Stimulated activated CD8-positive, alpha-beta memory T cell treated with anti-CD3 and anti-CD28 coated beads, Interleukin-15, amount 100 ng/mL, for 1 hour (primary cell): ENCODE measurements around the gene RAB3D.
"Not testable (repeated sequence)": the region's sequence is repeated elsewhere in the genome, so short reads cannot be mapped to it uniquely, and the experiment has no call there.

Experiments
- DNase-seq: peaks from one replicate; pipeline ENCODE4 v3.0.0-alpha.2; 2020; ENCODE audit warnings: low read depth

The RAB3D gene

GRCh38 chr19:11339254-11340098 lies at the start of gene RAB3D:
RAB3D (minus strand) TSS chr19:11339657; CDS start chr19:11337399, 2,258 bp downstream.
- peak; percentile 45 for DNase-seq

- DNase-seq = no peak
Observed at GRCh38 chr19:11387162-11388034, 47.9 kb upstream of the RAB3D start.

GRCh38 chr19:11384778-11385129 lies 45.3 kb upstream of the RAB3D start:
- no peak for DNase-seq

- DNase-seq = no peak
Observed at GRCh38 chr19:11383706-11384048, 44.2 kb upstream of the RAB3D start.

- no peak for DNase-seq
Observed at GRCh38 chr19:11382898-11383705, 43.6 kb upstream of the RAB3D start.

- peak; percentile 94 for DNase-seq
Observed at GRCh38 chr19:11380653-11381537, 41.4 kb upstream of the RAB3D start.

GRCh38 chr19:11379857-11380350 lies 40.4 kb upstream of the RAB3D start:
- no peak for DNase-seq

GRCh38 chr19:11379269-11379845 lies 39.9 kb upstream of the RAB3D start:
- not testable (repeated sequence) for DNase-seq

- DNase-seq = no peak
Observed at GRCh38 chr19:11378319-11379189, 39.1 kb upstream of the RAB3D start.

- no peak for DNase-seq
Observed at GRCh38 chr19:11377756-11378155, 38.3 kb upstream of the RAB3D start.

GRCh38 chr19:11377237-11377636 lies 37.8 kb upstream of the RAB3D start:
- no peak for DNase-seq

- DNase-seq = peak; percentile 40
Observed at GRCh38 chr19:11375143-11375948, 35.9 kb upstream of the RAB3D start.

- peak; percentile 89 for DNase-seq
Observed at GRCh38 chr19:11374433-11375142, 35.1 kb upstream of the RAB3D start, which contains the start of gene SWSAP1. SWSAP1 (plus strand) TSS chr19:11374666; CDS start chr19:11374681, 15 bp downstream.

- DNase-seq = no peak
Observed at GRCh38 chr19:11373885-11374432, 34.5 kb upstream of the RAB3D start.

GRCh38 chr19:11373166-11373884 lies 33.9 kb upstream of the RAB3D start:
- no peak for DNase-seq

GRCh38 chr19:11370744-11371143 lies 31.3 kb upstream of the RAB3D start:
- no peak for DNase-seq

- no peak for DNase-seq
Observed at GRCh38 chr19:11367528-11367927, 28.1 kb upstream of the RAB3D start.
